IPS DF 4.7 (cell line): Measurements from ENCODE around the gene DCLRE1C.
"Not testable (repeated sequence)": the region's sequence is repeated elsewhere in the genome, so short reads cannot be mapped to it uniquely, and the experiment has no call there.

Experiments used
- DNase-seq: peaks from one replicate; pipeline ENCODE4 v3.0.0-alpha.2; 2013; ENCODE audit warnings: low spot score; ENCODE audit errors: extremely low read depth

The DCLRE1C gene

DNA sequence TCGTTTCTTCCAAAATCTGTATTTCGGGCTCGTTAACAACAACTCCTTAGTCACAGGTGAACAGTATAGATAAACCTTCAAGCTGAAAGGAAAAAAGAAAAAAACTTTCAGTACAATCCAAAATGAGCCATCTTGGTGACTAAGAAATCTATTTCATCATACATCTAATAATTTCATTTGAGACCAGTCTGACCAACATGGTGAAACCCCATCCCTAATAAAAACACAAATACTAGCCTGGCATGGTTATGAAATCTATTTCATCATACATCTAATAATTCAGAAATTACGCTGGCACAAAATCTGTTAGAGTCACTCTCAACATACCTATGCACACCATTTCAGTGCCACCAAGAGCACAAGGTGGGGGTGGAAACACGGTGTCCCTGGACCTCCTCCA lies 8.8 kb downstream of the DCLRE1C start:
- no peak for DNase-seq

DNA sequence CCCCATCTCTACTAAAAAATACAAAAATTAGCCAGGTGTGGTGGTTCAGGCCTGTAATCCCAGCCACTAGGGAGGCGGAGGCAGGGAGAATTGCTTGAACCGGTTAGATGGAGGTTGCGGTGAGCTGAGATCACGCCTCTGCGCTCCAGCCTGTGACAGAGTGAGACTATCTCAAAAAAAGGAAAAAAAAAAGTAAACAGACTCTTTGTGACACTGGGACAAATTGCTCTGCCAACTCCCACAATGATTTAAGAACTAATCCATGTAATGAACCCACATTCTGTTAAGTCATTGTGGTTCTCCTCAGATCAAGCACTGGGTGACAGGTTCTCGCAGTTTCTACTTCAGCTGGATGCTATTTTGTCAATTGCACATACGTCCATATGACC lies 11.0 kb downstream of the DCLRE1C start:
- not testable (repeated sequence) for DNase-seq

- DNase-seq = not testable (repeated sequence)
Measured at GRCh38 chr10:14942147-14942949, 11.5 kb downstream of the DCLRE1C start.

DNA sequence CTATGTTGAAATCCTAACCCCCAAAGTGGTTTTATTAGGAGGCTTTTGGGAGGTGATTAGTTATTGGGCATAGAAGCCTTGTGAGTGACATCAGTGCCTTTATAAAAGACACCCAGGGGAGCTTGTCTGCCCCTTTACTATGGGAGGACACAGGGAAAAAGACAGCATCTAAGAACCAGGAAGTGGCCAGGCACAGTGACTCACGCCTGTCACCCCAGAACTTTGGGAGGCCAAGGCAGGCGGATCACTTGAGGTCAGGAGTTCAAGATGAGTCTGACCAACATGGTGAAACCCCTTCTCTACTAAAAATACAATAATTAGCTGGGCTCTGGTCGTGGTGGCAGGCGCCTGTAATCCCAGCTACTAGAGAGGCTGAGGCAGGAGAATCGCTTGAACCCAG lies 14.9 kb downstream of the DCLRE1C start:
- not testable (repeated sequence) for DNase-seq

DNA sequence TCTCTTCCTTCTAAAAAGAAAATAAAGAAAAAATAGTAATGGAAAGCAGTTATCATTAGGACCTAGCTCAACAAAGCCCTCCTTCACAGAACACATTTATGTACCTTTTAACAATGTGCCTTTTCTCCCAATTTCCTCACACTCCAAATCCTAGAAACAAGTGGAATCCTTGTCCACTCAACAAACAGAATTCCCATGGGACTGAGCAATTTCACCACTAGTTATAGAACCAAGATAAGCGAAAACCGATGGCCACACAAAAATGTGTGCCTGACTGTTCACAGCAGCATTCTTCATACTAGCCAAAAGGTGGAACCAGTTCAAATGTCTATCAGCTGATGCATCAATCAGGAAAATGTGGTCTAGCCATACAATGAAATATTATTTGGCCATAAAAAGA lies 17.3 kb downstream of the DCLRE1C start:
- no peak for DNase-seq

DNA sequence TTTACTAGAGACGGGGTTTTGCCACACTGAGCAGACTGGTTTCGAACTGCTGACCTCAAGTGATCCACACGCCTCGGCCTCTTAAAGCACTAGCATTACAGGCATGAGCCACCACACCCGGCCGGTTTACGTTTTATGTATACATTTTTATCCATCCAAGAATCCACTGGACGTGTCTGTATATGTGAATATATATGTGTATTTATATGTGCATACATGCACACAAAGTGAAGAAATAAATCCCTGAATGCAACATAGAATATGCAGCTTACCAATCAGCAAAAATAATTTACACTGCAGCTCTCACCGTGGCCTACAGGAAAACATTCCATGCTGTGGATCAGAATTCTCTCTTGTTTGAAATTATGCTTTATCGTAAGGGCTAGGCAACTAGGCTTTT lies 23.3 kb downstream of the DCLRE1C start:
- no peak for DNase-seq

DNA sequence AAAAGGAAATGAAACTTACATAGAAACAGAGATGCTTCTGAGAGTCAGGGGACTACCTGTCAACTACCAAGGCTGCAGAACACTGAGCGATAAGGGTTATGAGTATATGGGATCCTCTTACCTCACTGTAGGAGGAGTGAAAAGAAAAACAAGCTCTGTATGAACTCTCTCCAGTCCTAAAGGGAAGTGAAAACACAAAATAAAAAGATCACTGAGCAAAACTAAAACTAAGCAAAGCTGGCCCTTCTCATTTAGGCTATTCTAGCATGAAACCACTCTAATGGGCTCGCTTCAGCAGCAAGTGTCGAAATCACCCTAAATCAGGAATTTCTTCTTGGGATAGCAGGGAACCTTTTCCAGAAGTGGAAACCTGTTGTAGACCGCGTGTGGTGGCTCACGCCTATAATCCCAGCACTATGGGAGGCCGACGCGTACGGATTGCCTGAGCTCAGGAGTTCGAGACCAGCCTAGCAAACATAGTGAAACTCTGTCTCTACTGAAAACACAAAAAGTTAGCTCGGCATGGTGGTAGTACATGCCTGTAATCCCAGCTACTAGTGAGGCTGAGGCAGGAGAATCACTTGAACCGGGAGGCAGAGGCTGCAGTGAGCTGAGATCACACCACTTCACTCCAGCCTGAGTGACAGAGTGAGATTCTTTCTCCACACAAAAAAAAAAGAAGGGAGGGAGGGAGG lies 27.0 kb downstream of the DCLRE1C start:
- no peak for DNase-seq

GRCh38 chr10:14926061-14926470 lies 27.8 kb downstream of the DCLRE1C start:
- DNase-seq = no peak

- DNase-seq = no peak
Measured at GRCh38 chr10:14925268-14925667, 28.6 kb downstream of the DCLRE1C start.

DNA sequence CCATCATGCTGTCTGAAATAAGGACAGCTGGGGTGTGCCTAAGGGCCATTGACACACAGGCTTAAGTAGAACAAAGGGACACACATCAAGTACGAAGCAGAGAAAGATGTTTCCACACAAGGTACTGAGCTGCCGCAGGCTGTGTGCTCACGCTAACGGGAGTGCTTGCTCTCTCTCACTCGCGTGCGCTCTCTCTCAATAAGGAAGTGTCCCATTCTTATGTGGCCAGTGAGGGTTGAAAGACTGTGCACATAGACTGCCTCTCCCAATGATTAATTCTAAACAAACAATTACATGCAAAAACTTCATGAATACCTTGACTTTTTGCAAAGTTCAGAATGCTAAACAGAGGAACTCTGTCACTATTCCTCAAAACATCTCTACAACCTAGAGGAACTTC lies 29.9 kb downstream of the DCLRE1C start:
- no peak for DNase-seq

- no peak for DNase-seq
Measured at GRCh38 chr10:14918964-14919363, 34.9 kb downstream of the DCLRE1C start.

DNA sequence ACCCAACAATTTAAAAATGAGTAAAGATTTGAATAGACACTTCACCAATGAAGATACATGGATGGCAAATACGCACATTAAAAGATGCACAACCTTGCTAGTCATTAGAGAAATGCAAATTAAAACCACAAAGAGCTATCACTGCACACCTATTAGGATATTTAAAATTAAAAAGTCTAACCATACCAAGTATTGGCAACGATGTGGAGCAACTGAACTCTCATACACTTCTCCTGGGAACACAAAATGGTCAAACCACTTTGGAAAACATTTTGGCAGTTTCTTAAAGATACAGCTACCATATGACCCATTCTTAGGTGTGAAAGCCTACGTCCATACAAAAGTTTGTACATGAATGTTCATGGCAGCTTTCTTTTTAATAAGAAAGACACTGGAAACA lies 36.1 kb downstream of the DCLRE1C start:
- DNase-seq = no peak

GRCh38 chr10:14916600-14916999 lies 37.3 kb downstream of the DCLRE1C start:
- DNase-seq = no peak

- no peak for DNase-seq
Measured at GRCh38 chr10:14911801-14912200, 42.1 kb downstream of the DCLRE1C start.

- no peak for DNase-seq
Measured at GRCh38 chr10:14910953-14911352, 42.9 kb downstream of the DCLRE1C start.

DNA sequence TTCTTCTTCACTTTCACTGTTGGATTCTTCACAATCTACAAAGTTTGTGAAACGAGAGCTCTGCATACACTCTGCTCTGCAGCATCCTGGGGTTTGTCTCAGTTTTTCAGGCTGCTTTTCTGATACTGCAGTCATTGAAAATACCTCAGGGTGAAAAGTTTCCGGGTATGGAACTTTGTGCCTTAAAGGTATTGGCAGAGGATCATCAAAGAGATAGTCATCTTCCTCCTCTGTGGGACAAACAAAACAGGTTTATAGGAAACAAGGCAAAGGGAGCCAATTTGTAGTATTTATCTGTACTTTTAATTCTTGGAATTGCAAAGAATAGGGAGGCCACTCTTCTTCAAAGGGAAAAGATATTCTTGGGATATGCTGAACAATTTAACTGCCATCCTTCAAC lies 44.8 kb downstream of the DCLRE1C start:
- no peak for DNase-seq

DNA sequence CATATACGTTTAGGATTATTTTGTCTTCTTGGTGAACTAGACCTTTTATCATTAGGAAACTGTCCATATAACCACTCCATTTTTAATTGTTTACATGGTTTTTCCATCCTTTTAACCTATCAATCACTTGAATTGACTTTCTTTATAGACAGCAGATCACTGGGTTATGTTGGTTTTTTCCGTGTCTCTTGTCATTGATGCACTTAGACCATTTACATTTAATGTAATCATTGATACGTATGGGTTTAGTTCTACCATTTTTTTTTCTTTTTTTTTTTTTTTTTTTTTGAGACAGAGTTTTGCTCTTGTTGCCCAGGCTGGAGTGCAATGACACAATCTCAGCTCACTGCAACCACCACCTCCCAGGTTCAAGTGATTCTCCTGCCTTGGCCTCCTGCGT lies 46.3 kb downstream of the DCLRE1C start:
- DNase-seq = not testable (repeated sequence)

DNA sequence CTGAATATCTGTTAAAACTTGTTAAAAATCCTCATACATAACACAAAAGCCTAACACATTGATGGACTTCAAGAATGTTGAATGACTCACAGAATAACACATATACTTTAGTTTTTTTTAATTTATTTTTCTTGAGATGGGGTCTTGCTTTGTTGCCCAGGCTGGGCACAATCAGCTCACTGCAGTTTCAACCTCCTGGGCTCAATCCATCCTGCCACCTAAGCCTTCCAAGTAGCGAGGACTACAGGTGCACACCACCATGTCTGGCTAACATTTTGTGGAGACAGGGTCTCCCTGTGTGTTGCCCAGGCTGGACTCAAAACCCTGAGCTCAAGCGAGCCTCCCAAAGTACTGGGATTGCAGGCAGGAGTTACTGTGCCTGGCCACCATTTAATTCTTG lies 47.1 kb downstream of the DCLRE1C start:
- no peak for DNase-seq

DNA sequence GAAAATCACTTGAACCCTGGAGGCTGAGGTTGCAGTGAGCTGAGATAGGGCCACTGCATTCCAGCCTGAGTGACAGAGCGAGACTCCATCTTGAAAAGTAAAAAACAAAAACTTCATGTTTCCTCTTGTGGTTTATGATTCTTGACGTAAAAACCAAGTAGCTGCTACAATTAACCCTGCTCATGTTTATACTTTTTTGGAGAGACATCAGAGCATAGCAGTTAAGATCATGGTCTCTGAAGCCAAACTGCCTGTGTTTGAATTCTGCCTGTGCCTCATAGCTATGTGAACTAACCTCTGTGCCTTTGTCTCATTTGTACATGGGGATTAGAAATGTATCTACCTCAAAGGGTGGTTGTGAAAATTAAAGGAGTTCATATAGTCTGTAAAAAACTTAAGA lies 48.0 kb downstream of the DCLRE1C start:
- DNase-seq = no peak

- no peak for DNase-seq
Measured at GRCh38 chr10:14904864-14905263, 49.0 kb downstream of the DCLRE1C start.

DNA sequence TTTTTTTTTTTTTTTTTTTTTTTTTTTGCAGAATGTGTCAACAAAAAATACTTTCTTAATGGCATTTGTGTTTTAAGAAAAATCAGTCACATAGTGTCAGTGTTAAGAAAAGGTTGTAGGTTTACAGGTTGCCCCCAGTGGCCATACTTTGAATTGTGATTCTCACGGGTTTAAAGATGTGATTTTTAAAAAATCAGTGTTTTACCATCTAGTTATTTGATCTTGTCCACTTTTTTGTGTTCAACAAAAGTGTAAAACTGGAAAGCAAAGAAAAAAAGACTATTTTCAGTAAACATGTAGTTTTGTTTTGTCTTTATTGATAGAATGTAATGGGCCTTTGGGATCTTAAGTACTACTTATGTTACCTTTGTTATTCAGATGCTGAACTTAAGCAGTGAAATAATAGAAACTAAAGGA lies 49.6 kb downstream of the DCLRE1C start:
- no peak for DNase-seq

- no peak for DNase-seq
Measured at GRCh38 chr10:14891151-14891550, 62.7 kb downstream of the DCLRE1C start.

DNA sequence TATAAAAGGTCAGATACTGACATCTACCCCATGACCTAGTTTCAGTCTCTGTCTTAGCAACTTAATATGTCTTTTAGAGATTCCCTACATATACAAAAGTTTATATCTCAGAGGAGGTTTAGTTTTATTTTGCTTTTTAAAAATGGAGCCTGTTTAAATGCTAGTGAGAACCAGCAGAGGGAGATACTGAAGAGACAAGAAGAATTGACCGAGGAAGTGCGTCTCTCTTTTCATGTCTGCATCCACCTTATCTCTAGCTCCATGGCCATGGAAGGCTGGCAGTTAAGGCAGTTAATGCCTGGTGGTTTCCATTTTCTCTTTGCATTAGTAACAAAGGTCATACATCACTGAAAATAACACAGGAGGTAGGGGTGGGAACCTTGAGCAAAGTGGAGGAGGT lies 64.6 kb downstream of the DCLRE1C start:
- DNase-seq = no peak
